Measurements from ENCODE around the gene IQGAP3.
A peak's percentile ranks its signal among the peaks of the same experiment; 100 is the strongest.

DNA sequence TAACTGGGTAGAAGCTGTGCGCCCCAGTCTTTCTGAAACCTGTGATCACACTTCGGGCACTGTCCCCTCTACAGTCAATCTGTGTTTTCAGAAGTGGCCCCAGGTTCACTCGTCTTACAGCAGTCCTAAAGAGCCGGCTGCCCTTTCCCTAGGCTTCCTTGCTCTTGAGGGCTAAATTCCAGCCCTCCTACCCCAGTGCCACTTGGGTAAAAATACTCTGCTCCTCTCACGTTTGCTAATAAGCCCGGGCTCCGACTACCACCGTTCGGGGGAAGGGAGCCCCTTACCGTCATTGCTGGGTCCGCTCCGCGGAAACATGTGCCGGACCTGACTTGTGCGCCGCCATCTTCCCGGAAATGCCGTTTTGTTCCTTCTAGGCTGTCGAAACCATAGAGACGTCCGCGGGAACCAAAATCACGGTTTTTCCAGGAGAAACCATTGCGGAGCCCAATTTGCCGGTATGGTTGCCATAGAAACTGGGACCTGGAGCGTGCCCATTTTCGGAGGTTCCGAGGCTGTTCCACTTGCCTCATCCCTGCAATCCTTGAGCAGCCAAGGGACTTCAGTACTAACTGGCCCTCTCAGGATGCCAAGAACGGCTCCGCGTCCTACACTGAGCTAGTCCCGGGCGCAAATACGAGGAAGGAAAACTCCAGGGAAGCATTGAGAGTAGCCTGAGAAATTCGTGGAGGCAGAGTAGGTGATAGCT, 28.9 kb upstream of the IQGAP3 start, which contains the start of gene GPATCH4:
- TF ChIP-seq CTCF (IDR thresholded peaks at IDR 0.05; ENCODE audit: poor library complexity, severe bottlenecking) = peak; percentile 11
- peak; percentile 22 for TF ChIP-seq REST (IDR thresholded peaks at IDR 0.05; ENCODE audit: borderline replicate concordance)
- no peak for TF ChIP-seq POLR2AphosphoS5 (IDR thresholded peaks at IDR 0.05)
- no peak for TF ChIP-seq EZH2 (IDR thresholded peaks at IDR 0.05; ENCODE audit: borderline replicate concordance, insufficient read depth, low read length, poor library complexity, severe bottlenecking)
- peak; percentile 30 for TF ChIP-seq RAD21 (conservative IDR thresholded peaks at IDR 0.05)
- TF ChIP-seq MXI1 (conservative IDR thresholded peaks at IDR 0.05; ENCODE audit: poor library complexity, severe bottlenecking) = peak; percentile 100
- TF ChIP-seq EP300 (conservative IDR thresholded peaks at IDR 0.05; ENCODE audit: poor library complexity, severe bottlenecking) = peak; percentile 18
